HEK293 (cell line): ENCODE results near the gene PHLDB1.

Experiments used
- YY1 ChIP-seq: fragments of 450-650 bp; formaldehyde crosslinking; IDR thresholded peaks from 2 replicates; pipeline ENCODE4 v1.5.1; 2018; ENCODE audit warnings: missing biosample characterization, missing genetic modification characterization
- ZNF394 ChIP-seq: fragments of 450-650 bp; formaldehyde crosslinking; IDR thresholded peaks from 2 replicates; pipeline ENCODE4 v1.5.1; 2016; ENCODE audit warnings: missing biosample characterization, missing genetic modification characterization, mild to moderate bottlenecking, moderate library complexity, borderline replicate concordance
- TF ChIP-seq, protein P1 (sequence below): fragments of 450-650 bp; formaldehyde crosslinking; IDR thresholded peaks from 2 replicates; pipeline ENCODE4 v1.5.1; 2016; ENCODE audit warnings: missing biosample characterization, missing genetic modification characterization
- TF ChIP-seq, protein P2 (sequence below): fragments of 450-650 bp; formaldehyde crosslinking; IDR thresholded peaks from 2 replicates; pipeline ENCODE4 v1.5.1; 2016; ENCODE audit warnings: missing biosample characterization, missing genetic modification characterization

GRCh38 chr11:118638726-118639125 lies 31.3 kb downstream of the PHLDB1 start:
- TF ChIP-seq ZNF394 (tag by site-specific recombination) (no peak), YY1 (tag by site-specific recombination) (no peak)
- TF ChIP-seq, protein P1, sequence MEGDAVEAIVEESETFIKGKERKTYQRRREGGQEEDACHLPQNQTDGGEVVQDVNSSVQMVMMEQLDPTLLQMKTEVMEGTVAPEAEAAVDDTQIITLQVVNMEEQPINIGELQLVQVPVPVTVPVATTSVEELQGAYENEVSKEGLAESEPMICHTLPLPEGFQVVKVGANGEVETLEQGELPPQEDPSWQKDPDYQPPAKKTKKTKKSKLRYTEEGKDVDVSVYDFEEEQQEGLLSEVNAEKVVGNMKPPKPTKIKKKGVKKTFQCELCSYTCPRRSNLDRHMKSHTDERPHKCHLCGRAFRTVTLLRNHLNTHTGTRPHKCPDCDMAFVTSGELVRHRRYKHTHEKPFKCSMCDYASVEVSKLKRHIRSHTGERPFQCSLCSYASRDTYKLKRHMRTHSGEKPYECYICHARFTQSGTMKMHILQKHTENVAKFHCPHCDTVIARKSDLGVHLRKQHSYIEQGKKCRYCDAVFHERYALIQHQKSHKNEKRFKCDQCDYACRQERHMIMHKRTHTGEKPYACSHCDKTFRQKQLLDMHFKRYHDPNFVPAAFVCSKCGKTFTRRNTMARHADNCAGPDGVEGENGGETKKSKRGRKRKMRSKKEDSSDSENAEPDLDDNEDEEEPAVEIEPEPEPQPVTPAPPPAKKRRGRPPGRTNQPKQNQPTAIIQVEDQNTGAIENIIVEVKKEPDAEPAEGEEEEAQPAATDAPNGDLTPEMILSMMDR (tag by site-specific recombination): no peak
- TF ChIP-seq, protein P2, sequence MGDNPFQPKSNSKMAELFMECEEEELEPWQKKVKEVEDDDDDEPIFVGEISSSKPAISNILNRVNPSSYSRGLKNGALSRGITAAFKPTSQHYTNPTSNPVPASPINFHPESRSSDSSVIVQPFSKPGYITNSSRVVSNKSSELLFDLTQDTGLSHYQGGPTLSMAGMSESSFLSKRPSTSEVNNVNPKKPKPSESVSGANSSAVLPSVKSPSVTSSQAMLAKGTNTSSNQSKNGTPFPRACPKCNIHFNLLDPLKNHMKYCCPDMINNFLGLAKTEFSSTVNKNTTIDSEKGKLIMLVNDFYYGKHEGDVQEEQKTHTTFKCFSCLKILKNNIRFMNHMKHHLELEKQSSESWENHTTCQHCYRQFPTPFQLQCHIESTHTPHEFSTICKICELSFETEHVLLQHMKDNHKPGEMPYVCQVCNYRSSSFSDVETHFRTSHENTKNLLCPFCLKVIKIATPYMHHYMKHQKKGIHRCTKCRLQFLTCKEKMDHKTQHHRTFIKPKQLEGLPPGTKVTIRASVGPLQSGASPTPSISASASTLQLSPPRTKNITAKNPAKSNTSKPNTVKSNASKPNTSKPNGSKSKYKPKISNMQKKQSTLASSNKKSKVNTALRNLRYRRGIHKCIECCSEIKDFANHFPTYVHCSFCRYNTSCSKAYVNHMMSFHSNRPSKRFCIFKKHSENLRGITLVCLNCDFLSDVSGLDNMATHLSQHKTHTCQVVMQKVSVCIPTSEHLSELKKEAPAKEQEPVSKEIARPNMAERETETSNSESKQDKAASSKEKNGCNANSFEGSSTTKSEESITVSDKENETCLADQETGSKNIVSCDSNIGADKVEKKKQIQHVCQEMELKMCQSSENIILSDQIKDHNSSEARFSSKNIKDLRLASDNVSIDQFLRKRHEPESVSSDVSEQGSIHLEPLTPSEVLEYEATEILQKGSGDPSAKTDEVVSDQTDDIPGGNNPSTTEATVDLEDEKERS (tag by site-specific recombination): no peak
